IMR-90 (cell line): ENCODE data around the gene PDE11A.

ENCODE experiments used
- BHLHE40 ChIP-seq: fragments of 150-350 bp; IDR thresholded peaks from 2 replicates; pipeline ENCODE4 v1.6.1; 2016; ENCODE audit warnings: mild to moderate bottlenecking, low read depth, low read length
- CEBPB ChIP-seq: IDR thresholded peaks from 2 replicates; pipeline ENCODE4 v1.6.1; 2012; ENCODE audit warnings: low read depth, low read length, improper control_type of control experiment
- CHD1 ChIP-seq: IDR thresholded peaks from 2 replicates; pipeline ENCODE4 v1.6.1; 2012; ENCODE audit warnings: low read depth, low read length, improper control_type of control experiment
- CTCF ChIP-seq: conservative IDR thresholded peaks from 2 replicates; pipeline ENCODE4 v1.5.1; 2012; ENCODE audit warnings: mild to moderate bottlenecking, low read depth, low read length, improper control_type of control experiment
- FOS ChIP-seq: fragments of 150-350 bp; IDR thresholded peaks from 2 replicates; pipeline ENCODE4 v1.6.1; 2016; ENCODE audit warnings: low read depth, low read length
- MAFK ChIP-seq: IDR thresholded peaks from 2 replicates; pipeline ENCODE4 v1.6.1; 2012; ENCODE audit warnings: low read depth, low read length, improper control_type of control experiment
- MXI1 ChIP-seq: IDR thresholded peaks from 2 replicates; pipeline ENCODE4 v1.6.1; 2012; ENCODE audit warnings: low read depth, mild to moderate bottlenecking, low read length, moderate library complexity, borderline replicate concordance
- POLR2A ChIP-seq: IDR thresholded peaks from 2 replicates; pipeline ENCODE4 v1.6.1; 2012; ENCODE audit warnings: mild to moderate bottlenecking, low read depth, low read length
- RAD21 ChIP-seq: IDR thresholded peaks from 2 replicates; pipeline ENCODE4 v1.6.1; 2012; ENCODE audit warnings: low read length, improper control_type of control experiment
- RCOR1 ChIP-seq: IDR thresholded peaks from 2 replicates; pipeline ENCODE4 v1.6.1; 2012; ENCODE audit warnings: mild to moderate bottlenecking, low read length, improper control_type of control experiment; ENCODE audit not compliant: insufficient replicate concordance
- RFX5 ChIP-seq: IDR thresholded peaks from 2 replicates; pipeline ENCODE4 v1.8.0; 2012; ENCODE audit warnings: low read depth, mild to moderate bottlenecking, low read length, moderate library complexity
- SMC3 ChIP-seq: fragments of 150-350 bp; IDR thresholded peaks from 2 replicates; pipeline ENCODE4 v1.6.1; 2016; ENCODE audit warnings: low read depth, mild to moderate bottlenecking, antibody characterized with exemption, low read length, moderate library complexity
- USF2 ChIP-seq: fragments of 150-350 bp; IDR thresholded peaks from 2 replicates; pipeline ENCODE4 v1.6.1; 2017; ENCODE audit warnings: mild to moderate bottlenecking, antibody characterized with exemption, low read length, low read depth

- TF ChIP-seq CTCF, result no peak
- TF ChIP-seq USF2, result no peak
- TF ChIP-seq POLR2A, result no peak
- TF ChIP-seq FOS, result no peak
- no peak for TF ChIP-seq CEBPB
- no peak for TF ChIP-seq RCOR1
- TF ChIP-seq MAFK, result no peak
- TF ChIP-seq CHD1, result no peak
- no peak for TF ChIP-seq RAD21
- TF ChIP-seq BHLHE40, result no peak
- no peak for TF ChIP-seq MXI1
- no peak for TF ChIP-seq RFX5
- no peak for TF ChIP-seq SMC3
Measured at GRCh38 chr2:177738461-177739235, 333.9 kb downstream of the PDE11A start.
